LNCAP (cell line): ENCODE data around the gene GAB4.

Experiments
- TF ChIP-seq, protein P1 (sequence below): fragments of 450-650 bp; IDR thresholded peaks from 2 replicates; pipeline ENCODE4 v1.5.1; 2017; ENCODE audit warnings: mild to moderate bottlenecking

The GAB4 gene

DNA sequence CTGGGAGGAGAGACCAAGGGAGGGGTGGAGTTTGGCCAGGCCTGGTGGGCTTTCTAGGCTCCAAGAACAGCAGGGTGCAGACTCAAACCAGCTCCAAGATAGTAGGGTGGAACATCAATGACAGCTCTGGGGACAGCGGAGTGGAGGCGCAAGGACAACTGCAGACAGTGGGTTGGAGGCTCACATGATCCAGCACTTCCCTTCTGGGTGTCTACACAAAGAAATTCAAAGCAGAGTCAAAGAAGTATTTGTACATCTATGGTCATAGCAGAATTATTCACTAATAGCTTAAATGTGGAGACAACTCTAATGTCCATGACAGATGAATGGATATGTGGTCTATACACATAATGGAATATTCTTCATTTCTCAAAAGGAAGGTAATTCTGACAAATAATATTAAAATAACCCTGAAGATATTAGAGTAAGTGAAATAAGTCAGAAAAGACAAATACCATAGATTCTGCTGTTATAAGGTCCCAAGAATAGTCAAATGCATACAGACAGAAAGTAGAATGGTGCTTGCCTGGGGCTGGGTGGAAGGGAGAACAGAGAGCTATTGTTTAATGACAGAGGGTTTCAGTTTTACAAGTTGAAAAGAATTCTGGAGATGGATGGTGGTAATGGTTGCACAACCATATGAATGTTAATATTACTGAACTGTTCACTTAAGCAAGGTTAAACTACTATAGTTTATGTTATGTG, 5.5 kb upstream of the GAB4 start:
- TF ChIP-seq, protein P1, sequence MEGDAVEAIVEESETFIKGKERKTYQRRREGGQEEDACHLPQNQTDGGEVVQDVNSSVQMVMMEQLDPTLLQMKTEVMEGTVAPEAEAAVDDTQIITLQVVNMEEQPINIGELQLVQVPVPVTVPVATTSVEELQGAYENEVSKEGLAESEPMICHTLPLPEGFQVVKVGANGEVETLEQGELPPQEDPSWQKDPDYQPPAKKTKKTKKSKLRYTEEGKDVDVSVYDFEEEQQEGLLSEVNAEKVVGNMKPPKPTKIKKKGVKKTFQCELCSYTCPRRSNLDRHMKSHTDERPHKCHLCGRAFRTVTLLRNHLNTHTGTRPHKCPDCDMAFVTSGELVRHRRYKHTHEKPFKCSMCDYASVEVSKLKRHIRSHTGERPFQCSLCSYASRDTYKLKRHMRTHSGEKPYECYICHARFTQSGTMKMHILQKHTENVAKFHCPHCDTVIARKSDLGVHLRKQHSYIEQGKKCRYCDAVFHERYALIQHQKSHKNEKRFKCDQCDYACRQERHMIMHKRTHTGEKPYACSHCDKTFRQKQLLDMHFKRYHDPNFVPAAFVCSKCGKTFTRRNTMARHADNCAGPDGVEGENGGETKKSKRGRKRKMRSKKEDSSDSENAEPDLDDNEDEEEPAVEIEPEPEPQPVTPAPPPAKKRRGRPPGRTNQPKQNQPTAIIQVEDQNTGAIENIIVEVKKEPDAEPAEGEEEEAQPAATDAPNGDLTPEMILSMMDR, result no peak

DNA sequence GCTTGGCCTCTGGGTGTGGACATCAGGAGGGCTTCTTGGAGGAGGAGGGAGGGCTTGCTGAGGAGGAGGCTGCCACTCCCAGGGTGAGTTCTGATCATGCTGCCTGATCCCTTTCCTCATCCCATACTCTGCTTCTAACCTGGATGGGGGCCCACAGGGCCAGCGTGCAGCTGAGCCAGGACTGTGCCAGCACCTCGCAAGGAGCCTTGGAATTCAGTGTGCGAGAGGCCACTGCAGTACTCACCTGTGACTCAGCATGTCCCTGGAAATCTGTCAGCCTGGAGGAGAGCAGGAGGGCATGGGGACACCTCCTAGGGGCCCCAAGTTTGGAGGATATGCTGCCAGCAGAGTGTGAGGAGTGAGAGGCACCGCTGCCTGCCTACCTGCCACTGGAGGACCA, 4.2 kb upstream of the GAB4 start:
- TF ChIP-seq, protein P1, result no peak

DNA sequence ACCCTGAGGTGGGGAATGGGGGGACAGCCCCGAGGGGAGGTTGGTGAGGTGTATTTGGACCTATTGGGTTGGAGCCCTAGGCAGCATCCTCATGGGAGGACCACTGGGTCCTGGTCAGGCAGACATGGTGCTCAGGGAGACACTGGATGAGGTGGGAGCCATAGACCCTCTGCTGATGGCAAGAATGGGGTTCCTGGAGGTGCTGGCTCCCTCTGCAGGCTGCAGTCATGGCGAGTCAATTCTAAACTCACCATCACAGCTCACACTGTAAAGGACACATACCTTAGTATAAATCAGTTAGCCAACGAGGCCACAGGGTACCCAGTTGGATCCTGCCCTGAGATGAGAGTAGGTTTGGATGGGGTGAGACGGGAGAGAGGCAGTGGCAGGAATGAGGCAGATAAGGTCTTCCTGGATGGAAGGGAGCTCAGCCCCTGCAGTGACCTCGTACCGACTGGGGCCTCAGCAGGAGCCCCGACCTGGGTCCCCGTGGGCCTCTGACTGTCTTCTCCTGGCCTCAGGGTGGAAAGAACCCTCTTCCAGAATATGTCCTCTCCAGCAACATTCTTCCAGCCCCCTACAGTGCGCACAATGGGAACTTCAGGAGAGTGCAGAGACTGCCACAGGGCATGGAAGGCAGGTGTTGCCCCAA, 1.7 kb upstream of the GAB4 start:
- TF ChIP-seq, protein P1, result no peak

DNA sequence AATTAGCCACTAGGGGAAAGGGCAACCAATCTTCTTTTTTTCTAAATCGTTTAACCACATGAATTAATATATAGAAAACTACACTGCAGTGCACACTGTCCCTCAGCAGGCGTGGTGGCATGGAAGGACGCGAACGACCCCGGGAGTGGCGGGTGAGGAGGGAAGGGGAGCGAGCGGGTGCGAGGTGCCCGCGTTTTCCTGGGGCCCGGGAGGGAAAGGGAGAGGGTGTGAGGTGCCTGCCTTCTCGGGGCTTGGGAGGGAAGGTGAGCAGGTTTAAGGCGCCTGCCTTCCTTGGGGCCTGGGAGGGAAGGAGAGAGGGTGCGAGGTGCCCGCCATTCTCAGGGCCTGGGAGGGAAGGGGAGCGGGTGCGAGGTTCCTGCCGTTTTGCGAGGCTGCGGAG, 765 bp downstream of the GAB4 start:
- TF ChIP-seq, protein P1, result no peak

DNA sequence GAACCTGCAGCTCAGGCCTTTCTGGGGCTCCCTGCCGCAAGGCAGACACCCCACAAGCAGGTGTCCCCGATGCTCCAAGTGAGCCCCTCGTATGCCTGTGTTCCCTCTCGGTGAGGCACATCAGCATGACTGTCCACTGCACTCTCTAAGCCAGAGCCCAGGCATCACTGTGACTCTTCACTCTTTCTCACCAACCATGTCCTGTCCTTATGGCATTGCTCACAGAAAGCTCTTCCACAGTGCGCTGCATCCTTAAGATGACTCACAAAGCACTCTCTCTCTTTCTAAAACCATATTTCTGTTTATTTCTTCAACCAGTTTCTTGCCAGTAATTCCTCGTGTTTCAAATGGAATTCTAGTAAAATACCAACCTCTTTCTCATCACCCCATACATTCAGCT, 18.1 kb downstream of the GAB4 start:
- TF ChIP-seq, protein P1, result no peak

DNA sequence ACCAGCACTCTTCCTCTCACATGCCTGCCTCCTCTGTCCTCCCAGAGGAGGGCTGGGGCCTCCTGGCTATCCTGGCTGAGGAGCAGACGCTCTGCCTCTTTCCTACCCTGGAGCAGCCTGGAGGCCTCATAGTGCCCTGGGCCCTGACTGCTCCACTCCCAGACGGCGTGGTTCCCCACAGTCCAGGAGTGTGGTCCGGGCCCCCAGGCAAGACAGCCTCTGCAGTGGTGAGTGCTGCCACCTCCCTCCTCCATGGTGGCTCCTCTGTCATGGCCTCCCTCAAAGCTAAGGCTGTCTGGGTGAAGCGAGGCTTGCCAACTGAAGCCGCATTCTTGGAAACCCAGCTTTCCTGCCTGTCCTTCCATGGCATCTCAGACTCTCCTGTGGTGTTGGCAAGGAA, 19.8 kb downstream of the GAB4 start:
- TF ChIP-seq, protein P1, result no peak

DNA sequence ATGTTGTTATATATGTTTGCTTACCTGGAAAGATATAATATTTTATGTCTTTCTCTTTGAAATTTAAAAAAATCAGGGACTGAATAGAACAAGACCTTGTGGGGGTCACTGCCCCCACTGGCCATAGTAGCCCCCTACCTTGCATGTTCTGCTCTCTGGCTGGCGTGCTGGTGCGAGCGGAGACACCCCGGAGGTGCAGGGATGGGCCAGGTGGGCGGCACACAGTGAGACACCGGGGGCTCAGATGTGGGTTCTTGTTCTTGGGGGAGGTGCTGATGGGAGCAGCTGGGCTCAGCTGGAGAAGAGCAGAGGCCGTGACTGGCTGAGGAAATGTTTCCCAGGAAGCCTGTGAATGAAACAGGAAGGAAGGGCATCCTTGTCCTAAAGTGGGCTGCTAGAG, 20.2 kb downstream of the GAB4 start:
- TF ChIP-seq, protein P1, result no peak
